ENCODE data around the gene GPS1.

The GPS1 gene

GRCh38 chr17:82017612-82018151 lies 34.0 kb upstream of the GPS1 start:
- H3K27me3 ChIP-seq (ENCODE audit: insufficient read depth, low read length), result peaks cover 3% of the 10 kb centered on the region; the same call in 1 of the 2 replicates
- TF ChIP-seq, protein P1, sequence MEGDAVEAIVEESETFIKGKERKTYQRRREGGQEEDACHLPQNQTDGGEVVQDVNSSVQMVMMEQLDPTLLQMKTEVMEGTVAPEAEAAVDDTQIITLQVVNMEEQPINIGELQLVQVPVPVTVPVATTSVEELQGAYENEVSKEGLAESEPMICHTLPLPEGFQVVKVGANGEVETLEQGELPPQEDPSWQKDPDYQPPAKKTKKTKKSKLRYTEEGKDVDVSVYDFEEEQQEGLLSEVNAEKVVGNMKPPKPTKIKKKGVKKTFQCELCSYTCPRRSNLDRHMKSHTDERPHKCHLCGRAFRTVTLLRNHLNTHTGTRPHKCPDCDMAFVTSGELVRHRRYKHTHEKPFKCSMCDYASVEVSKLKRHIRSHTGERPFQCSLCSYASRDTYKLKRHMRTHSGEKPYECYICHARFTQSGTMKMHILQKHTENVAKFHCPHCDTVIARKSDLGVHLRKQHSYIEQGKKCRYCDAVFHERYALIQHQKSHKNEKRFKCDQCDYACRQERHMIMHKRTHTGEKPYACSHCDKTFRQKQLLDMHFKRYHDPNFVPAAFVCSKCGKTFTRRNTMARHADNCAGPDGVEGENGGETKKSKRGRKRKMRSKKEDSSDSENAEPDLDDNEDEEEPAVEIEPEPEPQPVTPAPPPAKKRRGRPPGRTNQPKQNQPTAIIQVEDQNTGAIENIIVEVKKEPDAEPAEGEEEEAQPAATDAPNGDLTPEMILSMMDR (IDR thresholded peaks at IDR 0.05; ENCODE audit: low read length), result no peak
- TF ChIP-seq EZH2 (IDR thresholded peaks at IDR 0.05; ENCODE audit: borderline replicate concordance, low read length), result no peak

DNA sequence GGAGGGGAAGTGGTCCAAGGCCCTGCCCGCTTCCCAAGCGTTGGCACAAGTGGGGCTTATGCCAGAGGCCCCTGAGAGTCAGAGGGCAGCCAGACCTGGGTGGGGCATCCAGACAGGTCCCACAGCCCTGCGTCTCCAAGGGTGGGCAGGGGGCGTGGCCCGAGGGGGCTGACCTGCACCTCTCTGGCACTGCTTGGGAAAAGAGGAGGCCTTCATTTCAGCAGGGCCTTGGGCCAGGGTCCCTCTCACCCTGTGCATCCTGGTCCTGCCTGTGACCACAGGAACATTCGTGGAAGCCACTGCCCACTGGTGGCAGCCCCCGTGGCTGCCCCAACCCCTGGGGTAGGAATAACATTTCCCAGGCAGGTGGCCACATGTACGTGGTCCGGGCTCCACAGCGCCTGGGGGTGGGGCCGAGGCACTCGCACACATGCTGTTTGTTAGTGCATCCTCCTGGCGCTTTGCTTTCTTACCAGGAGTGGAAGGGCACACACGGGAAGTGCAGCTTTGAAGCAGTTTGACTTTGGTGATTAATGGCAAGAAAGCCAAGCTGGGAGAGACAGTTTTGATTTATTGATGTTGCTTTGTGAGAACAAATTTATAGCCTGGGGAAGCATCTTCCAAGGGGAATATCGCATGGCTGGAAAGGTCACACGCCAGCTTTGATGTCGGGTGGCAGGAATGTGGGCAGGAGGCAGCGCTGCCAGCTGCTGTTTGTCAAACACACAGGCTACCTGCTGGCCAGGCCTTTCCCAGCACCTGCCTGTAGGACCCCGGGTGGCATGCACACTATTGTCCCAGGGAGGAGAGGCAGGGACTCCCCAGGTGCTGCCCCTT lies 33.3 kb upstream of the GPS1 start:
- Histone ChIP-seq H3K27me3 (ENCODE audit: insufficient read depth, low read length) (peaks cover 3% of the 10 kb centered on the region; the same call in 1 of the 2 replicates), H2AFZ (ENCODE audit: low read length) (no peak overlapping the region), H3K4me3 (ENCODE audit: low read depth, low read length, poor library complexity, severe bottlenecking) (no peak overlapping the region), H3K9me2 (ENCODE audit: low read depth, low read length) (no peaks in the 10 kb centered on the region), H3K9me3 (ENCODE audit: low read length) (no peaks in the 10 kb centered on the region), H3F3A (ENCODE audit: insufficient read depth, low read length) (no peaks in the 10 kb centered on the region), H3K4me2 (ENCODE audit: low read length) (no peak overlapping the region), H3K79me2 (ENCODE audit: insufficient read depth, low read length) (no peaks in the 10 kb centered on the region), H4K20me1 (ENCODE audit: insufficient read depth, low read length) (no peaks in the 10 kb centered on the region), H3K36me3 (ENCODE audit: insufficient read depth, low read length) (peaks cover 12% of the 10 kb centered on the region; the same call in 1 of the 2 replicates), H3K9ac (ENCODE audit: low read length) (no peak overlapping the region), H3K4me1 (ENCODE audit: insufficient read depth, low read length, severe bottlenecking) (peaks cover 15% of the 10 kb centered on the region), H3K27ac (ENCODE audit: low read depth, low read length, poor library complexity, severe bottlenecking) (no peak overlapping the region)
- TF ChIP-seq, protein P1 (IDR thresholded peaks at IDR 0.05; ENCODE audit: low read length), result no peak
- no peak for TF ChIP-seq EZH2 (IDR thresholded peaks at IDR 0.05; ENCODE audit: borderline replicate concordance, low read length)

More at GRCh38 chr17:82017612-82018151, 34.0 kb upstream of the GPS1 start:
- Histone ChIP-seq H3K36me3 (ENCODE audit: insufficient read depth, low read length) (peaks cover 12% of the 10 kb centered on the region), H3F3A (ENCODE audit: insufficient read depth, low read length) (no peaks in the 10 kb centered on the region), H4K20me1 (ENCODE audit: insufficient read depth, low read length) (no peaks in the 10 kb centered on the region), H3K9me3 (ENCODE audit: low read length) (no peaks in the 10 kb centered on the region), H3K9ac (ENCODE audit: low read length) (no peak overlapping the region), H3K27ac (ENCODE audit: low read depth, low read length, poor library complexity, severe bottlenecking) (no peak overlapping the region), H3K4me2 (ENCODE audit: low read length) (no peak overlapping the region), H3K79me2 (ENCODE audit: insufficient read depth, low read length) (no peaks in the 10 kb centered on the region), H2AFZ (ENCODE audit: low read length) (no peak overlapping the region), H3K4me1 (ENCODE audit: insufficient read depth, low read length, severe bottlenecking) (peaks cover 15% of the 10 kb centered on the region), H3K4me3 (ENCODE audit: low read depth, low read length, poor library complexity, severe bottlenecking) (no peak overlapping the region), H3K9me2 (ENCODE audit: low read depth, low read length) (no peaks in the 10 kb centered on the region)

DNA sequence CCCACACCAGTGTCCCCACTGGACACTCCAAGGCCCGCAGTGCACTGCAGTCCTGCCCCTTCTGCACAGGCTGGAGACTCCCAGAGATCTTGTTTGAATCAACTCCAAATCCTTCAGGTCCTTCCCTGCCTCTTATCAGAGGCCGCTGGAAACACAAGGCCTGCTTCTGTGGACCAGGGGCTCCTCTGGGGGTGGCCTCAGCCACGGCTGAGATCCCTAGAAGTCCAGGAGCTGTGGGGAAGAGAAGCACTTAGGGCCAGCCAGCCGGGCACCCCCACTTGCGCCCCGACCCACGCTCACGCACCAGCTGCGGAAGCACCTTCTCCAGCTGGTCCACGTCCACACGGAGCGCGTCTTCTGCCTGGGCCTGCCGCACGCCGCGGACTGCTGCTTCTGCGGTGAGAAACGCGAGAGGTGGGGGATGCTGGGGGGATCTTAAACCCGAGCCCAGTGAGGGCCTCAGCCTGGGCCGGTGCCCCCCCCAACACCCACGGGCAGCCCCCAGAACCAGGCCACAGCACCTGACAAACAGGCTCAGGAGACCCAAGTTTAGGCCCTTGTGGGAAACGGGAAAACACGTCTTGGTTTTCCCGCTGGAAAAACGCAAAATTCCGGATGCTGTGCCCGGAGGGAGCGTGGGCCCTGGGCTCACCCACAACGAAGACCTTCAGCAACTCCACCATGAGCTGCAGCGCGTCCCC lies 32.6 kb upstream of the GPS1 start:
- peaks cover 12% of the 10 kb centered on the region; the same call in 1 of the 2 replicates for H3K36me3 ChIP-seq (ENCODE audit: insufficient read depth, low read length)
- H3K79me2 ChIP-seq (ENCODE audit: insufficient read depth, low read length), result no peaks in the 10 kb centered on the region
- TF ChIP-seq, protein P1 (IDR thresholded peaks at IDR 0.05; ENCODE audit: low read length), result no peak
- no peak for TF ChIP-seq EZH2 (IDR thresholded peaks at IDR 0.05; ENCODE audit: borderline replicate concordance, low read length)
- H3K4me2 ChIP-seq (ENCODE audit: low read length), result no peak overlapping the region
- H3K9me3 ChIP-seq (ENCODE audit: low read length), result no peaks in the 10 kb centered on the region
- H3K9ac ChIP-seq (ENCODE audit: low read length), result no peak overlapping the region
- H3K4me3 ChIP-seq (ENCODE audit: low read depth, low read length, poor library complexity, severe bottlenecking), result no peak overlapping the region
- peaks cover 3% of the 10 kb centered on the region; the same call in 1 of the 2 replicates for H3K27me3 ChIP-seq (ENCODE audit: insufficient read depth, low read length)
- no peaks in the 10 kb centered on the region for H3F3A ChIP-seq (ENCODE audit: insufficient read depth, low read length)
- peaks cover 20% of the 10 kb centered on the region for H3K4me1 ChIP-seq (ENCODE audit: insufficient read depth, low read length, severe bottlenecking)
- no peak overlapping the region for H3K27ac ChIP-seq (ENCODE audit: low read depth, low read length, poor library complexity, severe bottlenecking)
- H4K20me1 ChIP-seq (ENCODE audit: insufficient read depth, low read length), result no peaks in the 10 kb centered on the region
- no peaks in the 10 kb centered on the region for H3K9me2 ChIP-seq (ENCODE audit: low read depth, low read length)
- no peak overlapping the region for H2AFZ ChIP-seq (ENCODE audit: low read length)
